Stimulated activated CD8-positive, alpha-beta memory T cell treated with anti-CD3 and anti-CD28 coated beads, Interleukin-7, amount 100 ng/mL, for 4 hours (primary cell): ENCODE measurements around the gene NDUFB10.
"Not testable (repeated sequence)": the region's sequence is repeated elsewhere in the genome, so short reads cannot be mapped to it uniquely, and the experiment has no call there.

Experiments used
- DNase-seq, 2 donors: peaks; one replicate each; pipeline ENCODE4 v3.0.0-alpha.2; 2020; ENCODE audit warnings: low read depth in 2 of 2

The NDUFB10 gene

DNA sequence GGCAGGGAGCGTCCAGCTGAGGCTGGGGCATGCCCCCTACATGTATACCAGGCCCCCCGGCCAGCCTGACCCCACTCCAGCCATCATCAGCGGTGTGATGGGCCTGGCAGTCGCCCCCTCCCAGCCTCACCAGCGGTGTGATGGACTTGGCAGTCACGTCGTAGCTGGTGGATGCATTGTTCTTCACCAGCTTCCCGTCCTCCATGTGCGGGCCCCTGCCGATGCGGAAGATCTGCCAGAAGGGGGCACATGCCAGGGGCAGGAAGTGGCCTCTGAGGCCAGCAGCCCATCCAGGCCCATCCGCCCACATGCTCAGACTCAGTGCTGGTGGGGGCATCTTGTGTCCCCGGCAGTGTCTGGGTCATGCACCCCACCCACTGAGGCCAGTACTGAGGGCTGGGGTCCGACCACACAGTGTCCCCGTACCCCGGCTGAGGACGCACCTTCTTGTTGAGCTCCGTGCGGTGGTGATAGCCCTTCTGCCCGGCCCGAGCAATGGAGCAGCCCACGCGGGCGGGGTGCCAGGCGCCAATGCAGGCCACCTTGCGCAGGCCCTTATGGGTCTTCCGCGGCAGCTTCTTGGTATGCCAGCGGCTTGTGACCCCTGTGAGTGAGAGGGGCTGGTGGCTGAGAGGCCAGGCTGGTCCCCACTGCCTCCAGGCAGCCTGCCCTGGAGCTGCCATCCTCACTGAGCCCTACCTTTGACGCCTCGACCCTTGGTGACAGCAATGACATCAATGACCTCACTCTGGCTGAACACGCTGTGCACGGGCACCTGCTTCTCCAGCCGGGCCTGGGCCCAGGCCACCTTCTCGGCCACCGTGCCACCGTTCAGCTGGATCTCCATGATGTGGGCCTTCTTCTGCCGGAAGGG, 12.6 kb upstream of the NDUFB10 start:
- DNase-seq = no peak

DNA sequence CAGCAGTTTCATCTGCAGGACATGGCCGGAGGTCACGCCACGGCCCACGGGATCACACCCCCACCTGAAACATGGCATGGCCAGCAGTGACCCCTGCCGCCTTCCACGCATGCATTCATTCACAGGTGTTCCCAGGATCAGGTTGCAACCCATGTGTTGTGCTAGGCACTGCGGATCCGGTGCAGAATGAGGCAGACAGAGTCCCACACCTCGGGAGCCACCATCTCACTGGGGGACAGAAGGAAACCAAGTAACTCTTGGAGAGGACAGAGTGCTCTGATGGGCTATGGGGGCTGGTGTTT, 12.0 kb upstream of the NDUFB10 start:
- DNase-seq = no peak

DNA sequence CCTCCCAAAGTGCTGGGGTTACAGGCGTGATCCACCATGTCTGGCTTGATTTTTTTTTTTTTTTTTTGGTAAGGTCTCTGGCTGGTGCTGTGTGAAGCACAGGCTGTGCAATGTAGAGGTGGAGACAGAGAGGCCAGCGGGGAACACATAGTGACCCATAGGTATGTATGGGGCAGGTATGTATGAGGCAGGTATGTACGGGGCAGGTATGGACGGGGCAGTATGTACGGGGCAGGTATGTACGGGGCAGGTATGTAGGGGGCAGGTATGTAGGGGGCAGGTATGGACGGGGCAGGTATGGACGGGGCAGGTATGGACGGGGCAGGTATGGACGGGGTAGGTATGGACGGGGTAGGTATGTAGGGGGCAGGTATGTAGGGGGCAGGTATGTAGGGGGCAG, 9.8 kb upstream of the NDUFB10 start:
- DNase-seq = no peak

DNA sequence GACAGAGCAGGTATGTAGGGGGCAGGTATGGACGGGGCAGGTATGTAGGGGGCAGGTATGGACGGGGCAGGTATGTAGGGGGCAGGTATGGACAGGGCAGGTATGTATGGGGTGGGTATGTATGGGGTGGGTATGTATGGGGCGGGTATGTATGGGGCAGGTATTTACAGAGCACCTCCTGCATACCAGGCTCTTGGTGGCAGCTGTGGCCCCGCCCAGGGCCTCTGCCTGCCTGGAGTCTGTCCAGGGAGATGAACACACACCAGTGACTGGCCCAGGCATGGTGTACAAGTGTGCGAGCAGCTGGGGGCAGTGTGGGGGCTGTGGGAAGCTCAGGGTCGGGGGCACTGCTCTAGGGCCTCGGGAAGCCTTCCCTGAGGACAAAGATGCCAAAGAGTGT, 9.3 kb upstream of the NDUFB10 start:
- DNase-seq = no peak

DNA sequence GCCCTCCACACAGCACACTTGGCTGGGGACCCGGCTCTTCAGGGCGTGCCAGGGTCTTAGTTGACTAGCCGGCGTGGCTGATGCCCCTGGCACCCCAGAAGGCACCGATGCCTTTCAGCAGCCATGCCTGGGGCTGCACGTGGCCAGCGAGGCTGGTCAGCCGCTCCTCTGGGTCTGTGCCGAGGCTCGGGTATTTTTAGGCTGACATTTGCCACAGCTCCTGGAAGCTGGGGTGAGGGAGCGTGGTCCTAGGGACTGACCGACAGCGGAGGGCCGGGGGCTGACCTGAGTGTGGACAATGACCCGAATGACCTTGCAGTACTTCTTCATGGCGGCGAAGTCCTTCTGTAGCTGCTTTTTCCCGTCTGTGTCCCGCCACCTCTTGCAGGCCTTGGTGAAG, 8.8 kb upstream of the NDUFB10 start:
- no peak for DNase-seq

DNA sequence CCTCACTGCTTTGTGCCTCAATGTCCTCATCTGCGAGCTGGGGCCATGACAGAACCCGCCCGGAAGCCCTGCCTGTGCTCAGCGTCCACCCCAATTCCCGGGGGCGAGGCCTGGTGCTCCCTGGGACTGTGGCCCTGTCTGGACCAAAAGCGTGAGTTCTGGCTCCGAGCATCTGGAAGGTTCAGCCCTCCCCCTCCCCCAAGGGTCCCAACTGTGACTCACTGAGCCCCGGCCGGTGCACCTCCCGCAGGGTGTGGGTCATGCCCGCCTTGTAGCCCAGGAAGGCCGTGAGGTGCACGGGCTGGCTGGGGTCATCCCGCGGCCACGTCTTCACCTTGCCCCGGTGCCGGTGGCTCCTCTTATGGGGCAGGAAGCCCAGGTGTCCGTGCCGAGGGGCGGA, 5.6 kb upstream of the NDUFB10 start:
- DNase-seq = no peak

DNA sequence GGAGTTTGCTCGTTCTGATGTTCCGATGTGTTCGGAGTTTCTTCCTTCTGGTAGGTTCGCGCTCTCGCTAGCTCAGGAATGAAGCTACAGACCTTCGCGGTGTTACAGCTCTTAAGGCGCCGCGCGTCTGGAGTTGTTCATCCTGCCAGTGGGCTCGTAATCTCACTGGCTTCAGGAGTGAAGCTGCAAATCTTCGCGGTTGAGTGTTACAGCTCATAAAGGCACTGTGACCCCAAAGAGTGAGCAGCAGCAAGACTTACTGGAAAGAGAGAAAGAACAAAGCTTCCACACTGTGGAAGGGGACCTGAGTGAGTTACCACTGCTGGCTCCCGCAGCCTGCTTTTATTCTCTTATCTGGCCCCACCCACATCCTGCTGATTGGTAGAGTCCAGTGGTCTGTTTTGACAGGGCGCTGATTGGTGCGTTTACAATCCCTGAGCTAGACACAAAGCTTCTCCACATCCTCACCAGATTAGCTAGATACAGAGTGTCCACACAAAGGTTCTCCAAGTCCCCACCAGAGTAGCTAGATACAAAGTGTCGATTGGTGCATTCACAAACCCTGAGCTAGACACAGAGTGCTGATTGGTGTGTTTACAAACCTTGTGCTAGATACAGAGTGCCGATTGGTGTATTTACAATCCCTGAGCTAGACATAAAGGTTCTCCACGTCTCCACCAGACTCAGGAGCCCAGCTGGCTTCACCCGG, 1.8 kb upstream of the NDUFB10 start:
- DNase-seq = not testable (repeated sequence)

DNA sequence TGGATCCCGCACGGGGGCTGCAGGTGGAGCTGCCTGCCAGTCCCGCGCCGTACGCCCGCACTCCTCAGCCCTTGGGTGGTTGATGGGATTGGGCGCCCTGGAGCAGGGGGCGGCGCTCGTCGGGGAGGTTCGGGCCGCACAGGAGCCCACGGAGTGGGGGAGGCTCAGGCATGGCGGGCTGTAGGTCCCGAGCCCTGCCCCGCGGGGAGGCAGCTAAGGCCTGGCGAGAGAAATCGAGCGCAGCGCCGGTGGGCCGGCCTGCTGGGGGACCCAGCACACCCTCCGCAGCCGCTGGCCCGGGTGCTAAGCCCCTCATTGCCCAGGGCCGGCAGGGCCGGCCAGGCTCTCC, 1.2 kb upstream of the NDUFB10 start:
- not testable (repeated sequence) for DNase-seq

DNA sequence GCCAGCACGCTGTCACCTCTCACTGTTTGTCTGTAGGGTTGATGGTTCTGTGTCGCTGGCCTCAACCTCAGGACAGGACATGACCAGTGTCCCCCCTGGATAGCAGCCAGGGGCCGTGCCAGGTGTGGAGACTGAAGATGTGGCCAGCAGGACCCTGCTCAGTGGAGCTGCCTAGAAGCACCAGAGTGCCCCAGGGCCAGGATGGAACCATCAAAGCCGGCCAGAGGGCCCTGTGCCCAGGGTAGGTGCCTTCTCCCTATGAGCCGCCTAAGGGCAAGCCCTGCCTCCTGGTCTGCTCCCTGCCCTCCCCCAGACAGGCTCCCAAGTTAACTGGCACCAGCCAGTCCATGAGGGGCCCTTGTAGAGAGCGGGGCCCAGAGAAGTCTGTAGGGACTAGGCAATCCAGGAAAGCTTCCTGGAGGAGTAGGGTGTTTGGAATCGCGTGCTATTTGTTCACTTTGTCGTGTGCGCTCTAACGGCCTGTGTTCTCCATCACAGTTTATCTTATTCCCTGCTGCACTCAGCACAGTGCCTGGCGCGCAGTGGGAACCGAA, 546 bp upstream of the NDUFB10 start:
- DNase-seq = no peak

DNA sequence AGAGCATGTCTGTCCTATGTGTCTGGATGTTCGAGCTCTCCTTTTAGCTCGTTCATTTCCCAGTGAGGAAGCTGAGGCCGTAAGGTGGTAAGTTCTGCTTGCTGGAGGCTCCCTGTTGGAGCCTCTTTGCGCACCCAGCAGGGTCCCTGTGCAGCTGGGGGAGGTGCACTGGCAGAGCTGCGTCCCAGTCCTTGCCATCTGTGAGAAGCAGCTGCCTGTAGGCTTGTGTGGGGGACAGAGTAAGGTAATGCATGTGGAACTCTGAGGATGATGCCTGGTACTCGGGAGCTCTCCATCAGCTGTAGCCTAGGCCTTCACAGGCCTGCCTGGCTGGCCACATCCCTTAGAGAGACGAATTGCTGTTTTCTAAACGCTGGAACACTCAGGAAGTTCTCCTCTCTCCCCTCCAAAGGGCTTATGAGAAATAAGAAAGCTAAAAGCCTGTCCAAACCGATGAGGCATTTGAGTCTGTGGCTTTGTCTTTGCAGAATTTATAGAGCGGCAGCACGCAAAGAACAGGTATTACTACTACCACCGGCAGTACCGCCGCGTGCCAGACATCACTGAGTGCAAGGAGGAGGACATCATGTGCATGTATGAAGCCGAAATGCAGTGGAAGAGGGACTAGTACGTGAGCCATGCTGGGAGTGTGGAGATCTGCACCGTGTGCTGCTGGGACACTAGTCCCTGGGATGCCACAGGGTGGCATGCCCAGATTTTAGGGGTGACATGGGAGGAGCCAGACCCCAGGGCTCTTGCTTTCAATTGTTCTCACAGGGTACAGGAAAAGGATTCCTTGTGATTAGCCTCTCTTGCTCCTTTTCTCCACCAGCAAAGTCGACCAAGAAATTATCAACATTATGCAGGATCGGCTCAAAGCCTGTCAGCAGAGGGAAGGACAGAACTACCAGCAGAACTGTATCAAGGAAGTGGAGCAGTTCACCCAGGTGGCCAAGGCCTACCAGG, 1.6 kb downstream of the NDUFB10 start:
- no peak for DNase-seq

DNA sequence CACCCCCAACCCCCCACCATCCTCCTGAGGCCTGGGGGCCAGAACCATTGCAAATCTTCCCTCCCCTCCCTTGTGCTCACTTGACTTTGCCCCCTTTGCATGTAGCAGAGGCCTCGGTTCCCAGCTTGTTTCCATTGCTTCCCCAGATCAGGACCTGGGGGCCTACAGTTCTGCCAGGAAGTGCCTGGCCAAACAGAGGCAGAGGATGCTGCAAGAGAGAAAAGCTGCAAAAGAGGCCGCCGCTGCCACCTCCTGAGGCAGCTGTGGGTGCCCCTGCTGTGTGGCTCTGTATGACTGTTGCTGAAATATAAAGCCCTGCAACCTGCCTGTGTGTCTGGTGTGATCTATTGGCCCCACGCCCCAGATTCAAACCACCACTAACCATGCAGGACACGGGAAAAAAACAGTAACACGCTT, 2.3 kb downstream of the NDUFB10 start:
- no peak for DNase-seq

DNA sequence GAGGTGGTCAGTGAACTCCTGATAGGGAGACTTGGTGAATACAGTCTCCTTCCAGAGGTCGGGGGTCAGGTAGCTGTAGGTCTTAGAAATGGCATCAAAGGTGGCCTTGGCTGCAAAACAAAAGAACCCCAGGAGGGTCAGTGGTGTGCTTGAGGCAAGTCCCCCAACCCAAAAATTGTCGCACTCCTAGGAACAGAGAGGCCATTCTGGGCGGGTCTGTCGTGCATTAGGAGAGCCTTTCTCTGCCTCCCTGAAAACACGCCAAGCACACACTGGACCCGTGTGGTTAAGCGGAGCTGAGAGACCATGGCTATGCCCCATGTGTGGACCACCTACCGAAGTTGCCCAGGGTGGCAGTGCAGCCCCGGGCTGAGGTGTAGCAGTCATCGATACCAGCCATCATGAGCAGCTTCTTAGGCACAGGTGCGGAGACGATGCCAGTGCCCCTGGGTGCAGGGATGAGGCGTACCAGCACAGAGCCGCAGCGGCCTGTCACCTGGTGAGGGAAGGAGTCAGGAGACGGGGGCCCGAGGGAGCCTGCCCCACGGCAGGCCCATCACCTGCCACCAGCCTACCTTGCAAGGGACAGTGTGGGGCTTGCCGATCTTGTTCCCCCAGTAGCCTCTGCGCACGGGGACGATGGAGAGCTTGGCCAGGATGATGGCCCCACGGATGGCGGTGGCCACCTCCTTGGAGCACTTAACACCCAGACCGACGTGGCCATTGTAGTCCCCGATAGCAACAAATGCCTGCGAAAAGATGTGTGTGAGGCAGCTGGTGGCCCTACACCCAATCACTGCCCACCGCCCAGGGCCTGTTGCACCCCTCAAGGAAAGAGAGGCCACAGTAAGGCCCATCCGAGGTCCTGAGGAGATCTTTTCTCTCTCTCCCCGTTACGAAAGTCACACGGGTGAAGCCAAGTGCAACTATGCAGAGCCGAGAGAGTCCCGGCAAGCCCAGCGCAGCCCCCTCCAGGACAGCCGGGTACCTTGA, 3.1 kb downstream of the NDUFB10 start:
- not testable (repeated sequence) for DNase-seq

DNA sequence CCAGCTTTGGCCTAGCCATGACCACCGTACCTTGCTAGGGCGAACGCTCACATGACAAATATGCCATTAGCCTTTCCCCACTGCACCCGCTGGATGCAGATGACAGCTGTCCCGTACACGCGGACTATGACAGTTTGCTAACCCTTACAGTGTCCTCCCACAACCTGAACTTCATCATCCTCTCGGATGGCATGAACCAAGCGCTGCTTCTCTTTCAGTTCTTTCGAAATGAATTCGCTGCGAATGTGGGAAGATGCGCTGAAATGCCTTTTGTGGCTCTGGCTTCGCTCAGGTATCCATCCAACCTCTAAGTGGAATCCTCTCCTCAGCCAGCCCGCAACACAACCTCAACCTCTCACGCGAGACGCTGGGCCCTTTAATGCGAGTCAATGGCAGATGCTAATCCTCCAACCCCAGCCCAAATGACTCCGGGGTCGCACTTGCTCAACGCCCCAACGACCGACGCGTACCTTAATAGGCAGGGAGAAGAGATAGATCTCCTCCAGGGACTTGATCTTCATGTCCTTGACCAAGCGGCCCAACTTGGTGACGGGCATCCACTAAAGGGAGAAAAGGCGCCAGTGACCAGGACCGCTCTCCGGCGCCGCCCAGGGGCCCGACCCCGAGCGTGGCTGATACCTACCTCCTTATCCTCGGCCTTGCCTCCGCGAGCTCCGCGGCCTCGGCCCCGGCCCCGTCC, 4.6 kb downstream of the NDUFB10 start:
- DNase-seq = peak in 1 of 2 donors; percentile 29

DNA sequence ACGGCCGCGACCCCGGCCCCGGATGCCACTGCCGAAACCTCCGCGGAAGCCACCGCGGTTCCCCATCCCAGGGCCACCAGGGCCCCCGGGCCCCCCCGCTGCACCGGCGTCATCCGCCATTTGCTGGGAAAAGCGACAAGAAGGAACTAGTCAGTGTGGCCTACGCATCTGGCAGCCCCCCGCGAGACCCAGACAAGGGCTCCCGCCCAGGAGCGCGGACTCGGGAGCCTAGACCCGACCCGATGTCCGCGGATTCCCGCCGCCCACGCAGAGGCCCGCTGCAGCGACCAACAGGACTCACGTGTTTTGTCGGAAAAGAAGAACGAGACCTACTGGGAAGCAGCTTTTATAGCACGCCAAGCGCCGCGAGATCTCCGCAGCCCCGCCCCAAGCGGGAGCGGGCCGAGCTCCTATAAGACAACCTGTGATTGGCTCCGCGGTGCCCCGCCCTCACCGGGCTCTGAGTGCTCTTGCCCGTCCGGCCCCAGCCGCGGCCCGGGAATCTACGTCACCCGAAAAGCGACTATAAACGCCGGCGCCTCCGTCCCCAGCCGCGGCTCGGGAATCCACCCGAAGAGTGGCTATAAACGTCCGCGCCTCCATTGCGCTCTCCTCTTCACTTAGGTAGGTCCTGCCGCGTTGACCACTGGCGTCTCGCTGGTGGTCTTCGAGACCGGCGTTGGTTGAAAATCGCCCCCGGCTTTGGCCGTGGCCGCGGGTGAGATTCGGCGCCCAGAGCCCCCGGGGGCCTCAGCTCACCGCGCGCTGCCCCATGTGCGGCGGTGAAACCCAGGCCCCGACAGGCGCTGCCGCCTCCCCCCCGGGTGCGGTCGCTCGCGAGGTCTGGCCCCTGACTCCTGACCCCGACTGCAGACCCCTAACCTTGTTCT, 5.4 kb downstream of the NDUFB10 start, which contains the start of gene RPS2:
Gene RPS2, minus strand, starts transcription at position 321 of the 890 bp plus-strand sequence. Its CDS starts 201 bp downstream, at position 120.
- peak; percentile 95 to 97 for DNase-seq

DNA sequence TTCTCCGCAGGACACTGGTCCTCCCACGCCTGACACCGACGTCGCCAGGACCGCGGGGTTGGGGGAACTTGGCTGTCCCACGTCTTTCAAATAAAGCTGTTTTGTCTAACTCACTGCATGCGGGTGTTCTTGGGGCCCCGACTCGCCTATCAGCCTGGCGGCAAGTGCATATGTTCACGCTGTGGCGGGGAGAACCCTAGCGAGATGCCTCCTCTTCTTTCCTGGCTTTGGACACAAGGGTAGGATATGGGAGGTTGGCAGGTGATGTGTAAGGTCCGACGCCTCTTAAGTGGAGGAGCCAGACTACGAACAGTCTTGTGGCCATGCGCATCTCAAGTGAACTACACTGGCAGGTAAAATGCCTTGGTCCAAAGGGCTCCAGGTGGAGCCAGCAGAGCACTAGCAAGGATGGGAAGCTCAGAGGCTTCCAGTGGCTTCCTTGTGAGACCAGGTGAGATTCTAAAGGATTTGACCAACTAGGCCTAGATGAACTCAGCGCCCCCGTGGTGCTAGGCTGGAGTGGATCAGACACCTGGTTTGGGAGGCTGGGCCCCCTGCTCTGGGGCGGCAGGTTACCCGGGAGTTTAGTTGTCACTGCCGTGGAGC, 6.2 kb downstream of the NDUFB10 start:
- DNase-seq = no peak

DNA sequence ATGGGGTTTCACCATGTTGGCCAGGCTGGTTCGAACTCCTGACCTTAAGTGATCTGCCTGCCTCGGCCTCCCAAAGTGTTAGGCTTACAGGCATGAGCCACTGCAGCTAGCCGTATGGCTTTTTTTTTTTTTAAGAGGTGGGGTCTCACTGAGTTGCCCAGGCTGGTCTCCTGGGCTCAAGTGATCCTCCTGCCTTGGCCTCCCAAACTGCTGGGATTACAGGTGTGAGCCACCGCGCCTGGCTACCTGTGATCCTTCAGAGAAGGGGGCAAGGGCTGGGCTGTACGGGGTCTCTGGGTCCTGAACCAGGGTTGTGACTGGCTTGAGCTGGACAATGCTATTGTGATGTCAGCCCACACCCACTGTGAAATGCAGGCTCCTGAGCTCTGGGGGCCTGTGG, 7.1 kb downstream of the NDUFB10 start, which contains the start of gene RNF151:
Gene RNF151, plus strand, starts transcription at position 397 of the 400 bp plus-strand sequence. CDS start 26 bp downstream, outside the sequence.
- no peak for DNase-seq

DNA sequence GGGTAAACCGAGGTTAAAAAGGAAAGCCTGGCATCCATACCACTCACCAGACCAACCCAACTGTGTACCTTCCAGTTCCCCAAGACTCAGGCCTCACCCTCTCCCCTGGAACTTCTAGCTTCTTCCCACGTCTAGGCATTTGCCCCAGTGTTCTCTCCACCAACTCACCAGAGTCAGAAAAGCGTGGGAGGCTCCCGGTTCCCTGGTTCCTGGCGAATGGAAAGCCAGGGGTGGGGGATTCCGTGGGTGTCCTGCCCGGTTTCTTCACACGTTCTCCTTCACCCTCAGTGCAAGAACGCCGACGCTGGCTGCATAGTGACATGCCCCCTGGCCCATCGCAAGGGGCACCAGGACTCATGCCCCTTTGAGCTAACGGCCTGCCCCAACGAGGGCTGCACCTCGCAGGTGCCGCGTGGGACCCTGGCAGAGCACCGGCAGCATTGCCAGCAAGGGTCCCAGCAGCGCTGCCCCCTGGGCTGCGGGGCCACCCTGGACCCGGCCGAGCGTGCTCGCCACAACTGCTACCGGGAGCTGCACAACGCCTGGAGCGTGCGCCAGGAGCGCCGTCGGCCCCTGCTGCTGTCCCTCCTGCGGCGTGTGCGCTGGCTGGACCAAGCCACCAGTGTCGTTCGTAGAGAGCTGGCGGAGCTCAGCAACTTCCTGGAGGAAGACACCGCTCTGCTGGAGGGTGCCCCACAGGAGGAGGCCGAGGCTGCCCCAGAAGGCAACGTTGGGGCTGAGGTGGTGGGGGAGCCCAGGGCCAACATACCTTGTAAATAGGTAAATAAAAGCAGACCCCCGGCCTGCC, 9.0 kb downstream of the NDUFB10 start:
- DNase-seq = no peak
